Measurements from ENCODE around the gene ASIC1. TPM values are rescaled to one million over a fixed set of nuclear protein-coding genes. Genes with fewer than 3 reads are reported as not detected.

ASIC1 gene
- total RNA-seq, 2 experiments from 2014 or later: 1.5 to 2.8 TPM

DNA sequence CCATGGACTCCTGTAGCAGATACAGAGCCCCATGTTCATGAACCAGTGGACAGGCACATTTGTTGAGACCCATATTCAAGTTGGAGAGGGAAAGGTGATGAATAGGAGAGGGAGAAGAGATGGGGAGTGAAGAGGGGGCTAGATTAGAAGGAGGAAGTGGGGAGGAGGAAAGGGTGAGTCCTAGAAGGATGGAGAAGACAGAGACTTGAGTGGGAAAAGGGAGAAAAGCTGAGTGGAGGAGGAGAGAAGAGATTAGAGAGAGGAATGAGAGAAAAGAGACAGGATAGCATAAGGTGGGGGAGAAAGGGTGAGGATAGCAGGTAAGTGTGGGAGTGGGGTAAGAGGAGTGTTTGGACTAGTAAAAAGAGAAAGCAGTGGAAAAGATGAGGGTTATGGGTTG, 4.9 kb upstream of the ASIC1 start:
- Histone ChIP-seq H3K27me3 (ENCODE audit: control insufficient read depth in 1 of 2, insufficient read depth in 2 of 2, low read length in 2 of 2) (peaks cover 43 to 60% of the 10 kb centered on the region in 2 experiments), H3K4me1 (ENCODE audit: insufficient read depth, low read length) (peaks cover 22% of the 10 kb centered on the region), H3K4me3 (ENCODE audit: low read length) (no peak overlapping the region), H3K9me3 (ENCODE audit: control insufficient read depth in 1 of 2, insufficient read depth in 1 of 2, low read length in 2 of 2) (peaks cover 0 to 3% of the 10 kb centered on the region in 2 experiments), H3K27ac (ENCODE audit: low read depth in 1 of 2, low read length in 2 of 2) (no peak overlapping the region), H3K36me3 (ENCODE audit: insufficient read depth, low read length) (no peaks in the 10 kb centered on the region)
- Mint-ChIP-seq H3K27me3 (peaks cover 79% of the 10 kb centered on the region), H3K9me3 (no peaks in the 10 kb centered on the region), H3K4me3 (no peak overlapping the region), H3K4me1 (ENCODE audit: low read depth) (peaks cover 19% of the 10 kb centered on the region), H3K36me3 (ENCODE audit: low read depth) (no peaks in the 10 kb centered on the region), H3K27ac (no peak overlapping the region)
- ChIA-PET POLR2A (no interaction called here), CTCF (no interaction called here)
- TF ChIP-seq, protein P1, sequence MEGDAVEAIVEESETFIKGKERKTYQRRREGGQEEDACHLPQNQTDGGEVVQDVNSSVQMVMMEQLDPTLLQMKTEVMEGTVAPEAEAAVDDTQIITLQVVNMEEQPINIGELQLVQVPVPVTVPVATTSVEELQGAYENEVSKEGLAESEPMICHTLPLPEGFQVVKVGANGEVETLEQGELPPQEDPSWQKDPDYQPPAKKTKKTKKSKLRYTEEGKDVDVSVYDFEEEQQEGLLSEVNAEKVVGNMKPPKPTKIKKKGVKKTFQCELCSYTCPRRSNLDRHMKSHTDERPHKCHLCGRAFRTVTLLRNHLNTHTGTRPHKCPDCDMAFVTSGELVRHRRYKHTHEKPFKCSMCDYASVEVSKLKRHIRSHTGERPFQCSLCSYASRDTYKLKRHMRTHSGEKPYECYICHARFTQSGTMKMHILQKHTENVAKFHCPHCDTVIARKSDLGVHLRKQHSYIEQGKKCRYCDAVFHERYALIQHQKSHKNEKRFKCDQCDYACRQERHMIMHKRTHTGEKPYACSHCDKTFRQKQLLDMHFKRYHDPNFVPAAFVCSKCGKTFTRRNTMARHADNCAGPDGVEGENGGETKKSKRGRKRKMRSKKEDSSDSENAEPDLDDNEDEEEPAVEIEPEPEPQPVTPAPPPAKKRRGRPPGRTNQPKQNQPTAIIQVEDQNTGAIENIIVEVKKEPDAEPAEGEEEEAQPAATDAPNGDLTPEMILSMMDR (IDR thresholded peaks at IDR 0.05): no peak
- ATAC-seq (ENCODE audit: poor library complexity) (no peak), DNase-seq (no peak)
- intact Hi-C loops (cut with DNase I, micrococcal nuclease): no loop called here

DNA sequence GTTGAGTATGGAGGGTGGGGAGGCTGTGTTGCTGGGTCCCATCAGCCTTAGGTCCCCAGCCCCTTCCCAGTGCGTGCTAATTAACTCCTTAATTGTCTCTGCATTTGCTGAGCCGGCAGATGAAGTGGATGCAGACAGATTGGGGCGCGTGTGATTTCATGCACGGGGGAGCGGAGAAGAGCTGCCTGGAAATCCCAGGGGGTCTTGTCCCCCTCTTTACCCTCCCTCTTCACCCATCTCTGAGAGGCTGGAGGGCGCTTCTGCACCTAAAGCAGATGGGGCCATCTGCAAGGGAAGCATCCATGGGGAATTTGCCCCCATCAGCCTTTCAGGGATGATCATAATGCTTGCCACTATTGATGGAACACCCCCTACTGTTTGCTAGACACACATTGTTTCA, 4.4 kb upstream of the ASIC1 start:
- Mint-ChIP-seq H3K27ac (no peak overlapping the region), H3K27me3 (peaks cover 75% of the 10 kb centered on the region), H3K9me3 (no peaks in the 10 kb centered on the region), H3K36me3 (ENCODE audit: low read depth) (no peaks in the 10 kb centered on the region), H3K4me1 (ENCODE audit: low read depth) (peaks cover 19% of the 10 kb centered on the region), H3K4me3 (no peak overlapping the region)
- Histone ChIP-seq H3K27ac (ENCODE audit: low read depth in 1 of 2, low read length in 2 of 2) (no peak overlapping the region), H3K4me1 (ENCODE audit: insufficient read depth, low read length) (peaks cover 25% of the 10 kb centered on the region), H3K4me3 (ENCODE audit: low read length) (no peak overlapping the region), H3K9me3 (ENCODE audit: control insufficient read depth in 1 of 2, insufficient read depth in 1 of 2, low read length in 2 of 2) (peaks cover 0 to 3% of the 10 kb centered on the region in 2 experiments), H3K36me3 (ENCODE audit: insufficient read depth, low read length) (no peaks in the 10 kb centered on the region), H3K27me3 (ENCODE audit: control insufficient read depth in 1 of 2, insufficient read depth in 2 of 2, low read length in 2 of 2) (peaks cover 43 to 60% of the 10 kb centered on the region in 2 experiments)
- POLR2A ChIA-PET: no interaction called here
- CTCF ChIA-PET: interaction anchor here (4.4 kb wide), 1 partner anchor 85 kb away, joined by 36 read pairs; no protein-coding TSS in a partner anchor
- ATAC-seq (ENCODE audit: poor library complexity) (no peak), DNase-seq (no peak)
- intact Hi-C loops (cut with DNase I, micrococcal nuclease): no loop called here
- TF ChIP-seq, protein P1 (IDR thresholded peaks at IDR 0.05): no peak

DNA sequence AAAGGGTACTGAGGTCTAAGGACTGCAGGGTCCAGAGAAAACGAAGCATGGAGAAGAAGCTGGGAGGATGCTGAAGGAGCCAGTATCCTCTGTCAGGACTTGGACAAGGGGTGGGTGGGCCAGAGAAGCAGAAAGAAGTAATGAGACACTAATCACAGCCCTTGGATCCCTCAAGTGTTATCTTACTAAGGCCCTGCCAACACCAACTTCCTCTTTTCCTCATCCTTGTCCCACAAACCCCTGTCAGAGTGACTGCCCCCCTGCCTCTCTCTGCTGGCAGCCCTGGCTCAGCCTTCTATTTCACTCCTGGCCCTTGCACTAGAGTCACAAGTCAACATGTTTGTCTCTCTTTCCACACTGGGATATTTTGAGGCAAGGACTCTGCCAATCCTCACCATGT, 3.8 kb upstream of the ASIC1 start:
- H3K4me1 Mint-ChIP-seq (ENCODE audit: low read depth): peaks cover 22% of the 10 kb centered on the region
- H3K27ac Mint-ChIP-seq: no peak overlapping the region
- H3K4me3 Mint-ChIP-seq: peak overlapping the region; percentile 30
- peaks cover 47 to 60% of the 10 kb centered on the region in 2 experiments for H3K27me3 ChIP-seq (ENCODE audit: control insufficient read depth in 1 of 2, insufficient read depth in 2 of 2, low read length in 2 of 2)
- CTCF ChIA-PET: interaction anchor here (4.4 kb wide), 1 partner anchor 86 kb away, joined by 36 read pairs; no protein-coding TSS in a partner anchor
- H3K9me3 Mint-ChIP-seq: no peaks in the 10 kb centered on the region
- H3K36me3 ChIP-seq (ENCODE audit: insufficient read depth, low read length): no peaks in the 10 kb centered on the region
- peaks cover 74% of the 10 kb centered on the region for H3K27me3 Mint-ChIP-seq
- no peak overlapping the region for H3K27ac ChIP-seq (ENCODE audit: low read depth in 1 of 2, low read length in 2 of 2)
- intact Hi-C loops (cut with DNase I, micrococcal nuclease): no loop called here
- POLR2A ChIA-PET: no interaction called here
- no peak overlapping the region for H3K4me3 ChIP-seq (ENCODE audit: low read length)
- no peak for ATAC-seq (ENCODE audit: poor library complexity)
- TF ChIP-seq, protein P1 (IDR thresholded peaks at IDR 0.05): no peak
- H3K36me3 Mint-ChIP-seq (ENCODE audit: low read depth): no peaks in the 10 kb centered on the region
- H3K9me3 ChIP-seq (ENCODE audit: control insufficient read depth in 1 of 2, insufficient read depth in 1 of 2, low read length in 2 of 2): peaks cover 0 to 3% of the 10 kb centered on the region in 2 experiments
- H3K4me1 ChIP-seq (ENCODE audit: insufficient read depth, low read length): peaks cover 31% of the 10 kb centered on the region
- no peak for DNase-seq
